ENCODE data around the gene TSPAN6. TPM values are rescaled to one million over a fixed set of nuclear protein-coding genes. Genes with fewer than 3 reads are reported as not detected.

TSPAN6 gene
- total and polyA plus RNA-seq, 10 of the 15 experiments (the other 5 are each of a cell fraction or from before 2014, with no cell fraction given), result 0.04 to 0.23 (median 0.08) TPM; not detected in 5

DNA sequence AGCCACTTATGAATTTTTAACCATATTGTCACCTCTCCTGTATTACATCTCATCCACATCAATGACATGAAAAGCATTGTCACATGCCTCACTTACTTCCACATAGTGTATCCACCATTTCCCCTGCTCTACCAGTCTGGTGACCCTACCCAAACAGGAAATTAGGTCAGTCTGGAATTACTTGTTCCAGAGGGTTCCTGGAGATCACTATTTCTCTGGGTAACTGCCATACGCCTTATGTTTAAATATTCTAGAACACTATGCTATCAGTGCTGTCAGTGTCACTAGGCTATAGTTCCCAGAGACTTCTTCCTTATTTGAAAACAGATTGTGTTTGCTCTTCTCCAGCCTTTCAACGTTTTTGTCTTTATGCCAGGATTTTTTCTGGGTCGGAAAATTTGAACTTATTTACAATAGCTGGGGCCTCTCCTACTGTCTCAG, 22.4 kb upstream of the TSPAN6 start:
- ATAC-seq (no peak), DNase-seq (ENCODE audit: low read depth, low spot score) (no peak), FAIRE-seq (no peak)
- no peak overlapping the region for H3K27ac ChIP-seq (ENCODE audit: control insufficient read depth, insufficient read depth)
- H2AFZ ChIP-seq (ENCODE audit: control insufficient read depth, low read depth, low read length), result no peak overlapping the region
- H3K36me3 ChIP-seq (ENCODE audit: control insufficient read depth in 2 of 2, insufficient read depth in 2 of 2, low read length in 1 of 2), result no peaks in the 10 kb centered on the region
- H4K20me1 ChIP-seq (ENCODE audit: control insufficient read depth, insufficient read depth), result no peaks in the 10 kb centered on the region
- ChIA-PET POLR2A (no interaction called here), SMC1A (ENCODE audit: uncharacterized antibody, unreplicated experiment) (no interaction called here), RAD21 (ENCODE audit: unreplicated experiment) (no interaction called here), CTCF (no interaction called here)
- H3K4me2 ChIP-seq (ENCODE audit: control insufficient read depth, insufficient read depth), result no peak overlapping the region
- WGBS (ENCODE audit: insufficient coverage, insufficient replicate concordance, low lambda C conversion rate, missing lambda C conversion rate), result 31% methylated on average over 3 of the region's 3 CpGs
- H3K27me3 ChIP-seq (replicated peaks in 1 of 2; ENCODE audit: control insufficient read depth in 2 of 2, insufficient read depth in 2 of 2, low read length in 1 of 2), result no peaks in the 10 kb centered on the region
- H3K9ac ChIP-seq (ENCODE audit: control insufficient read depth, insufficient read depth, low read length), result no peak overlapping the region
- no peaks in the 10 kb centered on the region for H3K9me3 ChIP-seq (replicated peaks; ENCODE audit: control insufficient read depth, insufficient read depth, low read length)
- no TSS peak for BruUV-seq (replicated peaks)
- TF ChIP-seq SRF (IDR thresholded peaks at IDR 0.05; ENCODE audit: low read depth in 2 of 2, low read length in 2 of 2) (no peak), ZNF592 (IDR thresholded peaks at IDR 0.05) (no peak)
- intact Hi-C loops (cut with micrococcal nuclease; ENCODE audit: unreplicated experiment) (no loop called here), in situ Hi-C loops (cut with MboI) (no loop called here)
- no peaks in the 10 kb centered on the region for H3K4me1 ChIP-seq (ENCODE audit: control insufficient read depth, insufficient read depth, low read length)
- H3K4me3 ChIP-seq, result no peak overlapping the region
- no peaks in the 10 kb centered on the region for H3K79me2 ChIP-seq (ENCODE audit: control insufficient read depth, insufficient read depth, low read length)

- Histone ChIP-seq H3K79me2 (ENCODE audit: control insufficient read depth, insufficient read depth, low read length) (no peaks in the 10 kb centered on the region), H3K27me3 (replicated peaks in 1 of 2; ENCODE audit: control insufficient read depth in 2 of 2, insufficient read depth in 2 of 2, low read length in 1 of 2) (no peaks in the 10 kb centered on the region; a peak in 1 of 4 replicates), H4K20me1 (ENCODE audit: control insufficient read depth, insufficient read depth) (no peaks in the 10 kb centered on the region), H3K4me1 (ENCODE audit: control insufficient read depth, insufficient read depth, low read length) (no peaks in the 10 kb centered on the region), H2AFZ (ENCODE audit: control insufficient read depth, low read depth, low read length) (no peak overlapping the region), H3K27ac (ENCODE audit: control insufficient read depth, insufficient read depth) (no peak overlapping the region), H3K36me3 (ENCODE audit: control insufficient read depth in 2 of 2, insufficient read depth in 2 of 2, low read length in 1 of 2) (no peaks in the 10 kb centered on the region), H3K4me3 (no peak overlapping the region), H3K9me3 (replicated peaks; ENCODE audit: control insufficient read depth, insufficient read depth, low read length) (no peaks in the 10 kb centered on the region), H3K4me2 (ENCODE audit: control insufficient read depth, insufficient read depth) (no peak overlapping the region), H3K9ac (ENCODE audit: control insufficient read depth, insufficient read depth, low read length) (no peak overlapping the region)
- intact Hi-C loops (cut with micrococcal nuclease; ENCODE audit: unreplicated experiment), result no loop called here
- ChIA-PET CTCF (interaction anchor here (1.4 to 2.4 kb wide), 2 partner anchors 17 to 39 kb away, joined by 3 to 9 read pairs; no protein-coding TSS in a partner anchor), POLR2A (no interaction called here), RAD21 (ENCODE audit: unreplicated experiment) (no interaction called here), SMC1A (ENCODE audit: uncharacterized antibody, unreplicated experiment) (interaction anchor here (1.3 kb wide), 1 partner anchor 39 kb away, joined by 3 read pairs; no protein-coding TSS in a partner anchor)
- FAIRE-seq, result no peak
- no TSS peak for BruUV-seq (replicated peaks)
- no peak for DNase-seq (ENCODE audit: low read depth, low spot score)
- WGBS (ENCODE audit: insufficient coverage, insufficient replicate concordance, low lambda C conversion rate, missing lambda C conversion rate), result 29% methylated on average over 3 of the region's 3 CpGs
- TF ChIP-seq, protein P1, sequence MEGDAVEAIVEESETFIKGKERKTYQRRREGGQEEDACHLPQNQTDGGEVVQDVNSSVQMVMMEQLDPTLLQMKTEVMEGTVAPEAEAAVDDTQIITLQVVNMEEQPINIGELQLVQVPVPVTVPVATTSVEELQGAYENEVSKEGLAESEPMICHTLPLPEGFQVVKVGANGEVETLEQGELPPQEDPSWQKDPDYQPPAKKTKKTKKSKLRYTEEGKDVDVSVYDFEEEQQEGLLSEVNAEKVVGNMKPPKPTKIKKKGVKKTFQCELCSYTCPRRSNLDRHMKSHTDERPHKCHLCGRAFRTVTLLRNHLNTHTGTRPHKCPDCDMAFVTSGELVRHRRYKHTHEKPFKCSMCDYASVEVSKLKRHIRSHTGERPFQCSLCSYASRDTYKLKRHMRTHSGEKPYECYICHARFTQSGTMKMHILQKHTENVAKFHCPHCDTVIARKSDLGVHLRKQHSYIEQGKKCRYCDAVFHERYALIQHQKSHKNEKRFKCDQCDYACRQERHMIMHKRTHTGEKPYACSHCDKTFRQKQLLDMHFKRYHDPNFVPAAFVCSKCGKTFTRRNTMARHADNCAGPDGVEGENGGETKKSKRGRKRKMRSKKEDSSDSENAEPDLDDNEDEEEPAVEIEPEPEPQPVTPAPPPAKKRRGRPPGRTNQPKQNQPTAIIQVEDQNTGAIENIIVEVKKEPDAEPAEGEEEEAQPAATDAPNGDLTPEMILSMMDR (IDR thresholded peaks at IDR 0.05 in 2 of 3, conservative IDR thresholded peaks at IDR 0.05 in 1 of 3; ENCODE audit: control insufficient read depth in 2 of 3, extremely low read depth in 1 of 3, insufficient read depth in 1 of 3, low read depth in 3 of 3, low read length in 3 of 3), result 0 out of 6 replicates have a peak, but pooled peaks of 2 of the 3 experiments have one; percentile 5 to 14
- TF ChIP-seq USF1 (IDR thresholded peaks at IDR 0.05; ENCODE audit: borderline replicate concordance, extremely low read length, insufficient read depth, low read depth, low read length) (peak; percentile 13), GABPA (IDR thresholded peaks at IDR 0.05; ENCODE audit: low read depth) (no peak)
- in situ Hi-C loops (cut with MboI), result no loop called here
- 0 out of 3 replicates have a peak, but pooled peaks have one; percentile 30 for ATAC-seq
Observed at GRCh38 chrX:100654261-100654660, 17.7 kb upstream of the TSPAN6 start.
